Measurements from ENCODE around the gene RHOV.

DNA sequence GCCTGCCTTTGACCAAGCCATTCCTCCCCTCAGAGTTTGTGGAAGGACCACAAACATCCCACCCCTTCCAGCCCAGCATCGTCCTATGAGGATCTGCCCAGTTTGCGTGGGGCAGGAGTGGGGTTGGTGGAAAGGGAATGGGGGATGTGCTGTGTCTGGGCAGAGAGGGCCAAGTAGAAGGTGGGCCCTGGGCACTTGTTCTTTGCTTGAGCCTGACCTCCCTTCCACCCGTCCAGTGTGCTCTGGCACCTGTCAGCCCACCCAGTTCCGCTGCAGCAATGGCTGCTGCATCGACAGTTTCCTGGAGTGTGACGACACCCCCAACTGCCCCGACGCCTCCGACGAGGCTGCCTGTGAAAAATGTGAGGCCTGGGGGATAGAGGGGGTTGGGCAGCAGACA, 19.9 kb downstream of the RHOV start:
- TF ChIP-seq, protein P1, sequence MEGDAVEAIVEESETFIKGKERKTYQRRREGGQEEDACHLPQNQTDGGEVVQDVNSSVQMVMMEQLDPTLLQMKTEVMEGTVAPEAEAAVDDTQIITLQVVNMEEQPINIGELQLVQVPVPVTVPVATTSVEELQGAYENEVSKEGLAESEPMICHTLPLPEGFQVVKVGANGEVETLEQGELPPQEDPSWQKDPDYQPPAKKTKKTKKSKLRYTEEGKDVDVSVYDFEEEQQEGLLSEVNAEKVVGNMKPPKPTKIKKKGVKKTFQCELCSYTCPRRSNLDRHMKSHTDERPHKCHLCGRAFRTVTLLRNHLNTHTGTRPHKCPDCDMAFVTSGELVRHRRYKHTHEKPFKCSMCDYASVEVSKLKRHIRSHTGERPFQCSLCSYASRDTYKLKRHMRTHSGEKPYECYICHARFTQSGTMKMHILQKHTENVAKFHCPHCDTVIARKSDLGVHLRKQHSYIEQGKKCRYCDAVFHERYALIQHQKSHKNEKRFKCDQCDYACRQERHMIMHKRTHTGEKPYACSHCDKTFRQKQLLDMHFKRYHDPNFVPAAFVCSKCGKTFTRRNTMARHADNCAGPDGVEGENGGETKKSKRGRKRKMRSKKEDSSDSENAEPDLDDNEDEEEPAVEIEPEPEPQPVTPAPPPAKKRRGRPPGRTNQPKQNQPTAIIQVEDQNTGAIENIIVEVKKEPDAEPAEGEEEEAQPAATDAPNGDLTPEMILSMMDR (IDR thresholded peaks at IDR 0.05) = no peak
- TF ChIP-seq ZFX (IDR thresholded peaks at IDR 0.05; ENCODE audit: borderline replicate concordance) = no peak

Data from 22Rv1 (cell line).